Activated CD8-positive, alpha-beta T cell treated with anti-CD3 and anti-CD28 coated beads for 36 hours (primary cell): ENCODE measurements around the gene PALM. TPM values are rescaled to one million over a fixed set of nuclear protein-coding genes. Genes with fewer than 3 reads are reported as not detected.

Experiments
- ATAC-seq: fragments of 200-7000 bp; cut with Tn5 transposase; one replicate; pipeline ENCODE4 v1.10.0; 2021; ENCODE audit warnings: mild to moderate bottlenecking, moderate library complexity
- CTCF ChIA-PET: fragments of 350-600 bp; sonication (Branson Sonifier 250); formaldehyde crosslinking; loops from one replicate; lab custom pipeline; 2021; ENCODE audit warnings: antibody characterized with exemption; lab: Charles Lee
- POLR2A ChIA-PET: fragments of 350-600 bp; sonication (Branson Sonifier 250); formaldehyde crosslinking; loops from one replicate; lab custom pipeline; 2021; ENCODE audit warnings: antibody characterized with exemption; lab: Charles Lee
- DNase-seq: peaks from one replicate; pipeline ENCODE4 v3.0.0-alpha.2; 2020
- H3K27ac Mint-ChIP-seq: one replicate; pipeline ENCODE4 v1.8.0; 2021; ENCODE audit warnings: mild to moderate bottlenecking, mixed read lengths
- H3K27me3 Mint-ChIP-seq: one replicate; pipeline ENCODE4 v1.8.0; 2021; ENCODE audit warnings: mixed read lengths
- H3K36me3 Mint-ChIP-seq: one replicate; pipeline ENCODE4 v1.8.0; 2021; ENCODE audit warnings: low read depth, mixed read lengths
- H3K4me1 Mint-ChIP-seq: one replicate; pipeline ENCODE4 v1.8.0; 2021; ENCODE audit warnings: low read depth, mixed read lengths
- H3K4me3 Mint-ChIP-seq: one replicate; pipeline ENCODE4 v1.8.0; 2021; ENCODE audit warnings: mild to moderate bottlenecking, moderate library complexity, mixed read lengths
- H3K9me3 Mint-ChIP-seq: one replicate; pipeline ENCODE4 v1.8.0; 2021; ENCODE audit warnings: mixed read lengths
- intact Hi-C: fragments of 100-400 bp; cut with micrococcal nuclease; formaldehyde crosslinking; loops from one replicate; pipeline ENCODE4 v1.10.0; 2022
- total RNA-seq, 2 experiments: library from RNA; stranded (reverse); gene quantifications; one replicate each; pipeline ENCODE4 v1.2.3, GENCODE V29; 2021
- TF ChIP-seq, protein P1 (sequence below): fragments of 200-600 bp; IDR thresholded peaks from one replicate; pipeline ENCODE4 v1.8.0; 2022; ENCODE audit warnings: antibody characterized with exemption, mild to moderate bottlenecking

Gene PALM
- total RNA-seq, 2 experiments from 2014 or later, result 0.22 to 0.36 TPM

DNA sequence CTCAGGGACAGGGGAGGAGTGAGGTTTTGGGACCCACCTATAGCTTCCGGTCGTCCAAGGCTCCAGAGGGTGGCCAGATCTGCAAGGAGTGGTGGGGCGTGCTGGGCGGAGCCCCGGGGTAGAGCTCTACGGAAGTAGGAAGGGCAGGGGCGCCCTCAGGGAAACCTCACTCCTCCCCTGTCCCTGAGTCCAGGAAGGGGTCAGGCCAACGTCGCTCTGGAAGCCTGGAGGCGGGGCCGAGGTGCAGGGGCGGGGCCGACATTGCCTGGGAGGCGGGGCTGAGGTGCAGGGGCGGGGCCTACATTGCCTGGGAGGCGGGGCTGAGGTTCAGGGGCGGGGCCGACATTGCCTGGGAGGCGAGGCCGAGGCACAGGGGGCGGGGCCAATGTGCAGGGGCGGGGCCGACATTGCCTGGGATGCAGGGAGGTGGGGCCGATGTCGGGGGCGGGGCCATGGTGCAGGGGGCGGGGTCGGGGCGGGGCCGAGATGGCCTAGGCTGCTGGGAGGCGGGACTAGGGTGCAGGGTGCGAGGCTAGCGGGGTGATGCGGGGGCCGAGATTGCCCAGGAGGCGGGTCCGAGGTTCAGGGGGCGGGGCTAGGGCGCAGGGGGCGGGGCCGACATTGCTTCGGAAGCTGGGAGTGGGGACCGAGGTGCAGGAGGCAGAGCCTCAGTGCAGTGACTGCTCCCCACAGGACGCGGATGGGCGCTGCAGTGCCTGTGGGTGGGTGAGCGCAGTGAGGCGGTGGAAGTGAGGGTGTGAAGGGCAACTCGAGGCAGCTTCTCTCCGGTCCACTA is 4.9 kb upstream of the PALM start:
- peaks cover 25% of the 10 kb centered on the region for H3K27me3 Mint-ChIP-seq

DNA sequence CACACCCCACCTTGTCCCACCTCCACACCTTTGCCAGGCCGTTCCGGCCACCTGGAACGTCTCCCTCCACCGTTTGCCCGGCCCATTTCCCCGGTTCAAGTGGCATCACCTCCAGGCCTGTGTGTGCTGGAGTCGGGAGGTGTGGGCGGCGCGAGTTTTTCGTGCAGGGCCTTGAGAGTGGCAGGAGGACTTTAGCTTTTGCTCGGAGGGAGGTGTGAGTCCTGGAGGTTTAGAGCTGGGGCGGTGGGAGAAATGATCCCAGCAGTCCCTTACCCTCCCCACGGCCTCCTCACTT is 4.3 kb upstream of the PALM start:
- TF ChIP-seq, protein P1, sequence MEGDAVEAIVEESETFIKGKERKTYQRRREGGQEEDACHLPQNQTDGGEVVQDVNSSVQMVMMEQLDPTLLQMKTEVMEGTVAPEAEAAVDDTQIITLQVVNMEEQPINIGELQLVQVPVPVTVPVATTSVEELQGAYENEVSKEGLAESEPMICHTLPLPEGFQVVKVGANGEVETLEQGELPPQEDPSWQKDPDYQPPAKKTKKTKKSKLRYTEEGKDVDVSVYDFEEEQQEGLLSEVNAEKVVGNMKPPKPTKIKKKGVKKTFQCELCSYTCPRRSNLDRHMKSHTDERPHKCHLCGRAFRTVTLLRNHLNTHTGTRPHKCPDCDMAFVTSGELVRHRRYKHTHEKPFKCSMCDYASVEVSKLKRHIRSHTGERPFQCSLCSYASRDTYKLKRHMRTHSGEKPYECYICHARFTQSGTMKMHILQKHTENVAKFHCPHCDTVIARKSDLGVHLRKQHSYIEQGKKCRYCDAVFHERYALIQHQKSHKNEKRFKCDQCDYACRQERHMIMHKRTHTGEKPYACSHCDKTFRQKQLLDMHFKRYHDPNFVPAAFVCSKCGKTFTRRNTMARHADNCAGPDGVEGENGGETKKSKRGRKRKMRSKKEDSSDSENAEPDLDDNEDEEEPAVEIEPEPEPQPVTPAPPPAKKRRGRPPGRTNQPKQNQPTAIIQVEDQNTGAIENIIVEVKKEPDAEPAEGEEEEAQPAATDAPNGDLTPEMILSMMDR, result no peak
- ATAC-seq (no peak), DNase-seq (no peak)
- ChIA-PET POLR2A (no interaction called here), CTCF (interaction anchor here (0.9 to 1.1 kb wide), 2 partner anchors 30 to 36 kb away, joined by 3 to 4 read pairs; no protein-coding TSS in a partner anchor)
- intact Hi-C loops, result no loop called here
- H3K27ac Mint-ChIP-seq, result no peak overlapping the region
- H3K4me1 Mint-ChIP-seq, result peaks cover 4% of the 10 kb centered on the region
- peaks cover 25% of the 10 kb centered on the region for H3K27me3 Mint-ChIP-seq
- H3K9me3 Mint-ChIP-seq, result no peaks in the 10 kb centered on the region
- H3K4me3 Mint-ChIP-seq, result no peak overlapping the region
- H3K36me3 Mint-ChIP-seq, result no peaks in the 10 kb centered on the region

More for the DNA sequence above, 4.9 kb upstream of the PALM start:
- ChIA-PET CTCF (interaction anchor here (0.7 to 1.1 kb wide), 2 partner anchors 30 kb away, joined by 3 to 4 read pairs; no protein-coding TSS in a partner anchor), POLR2A (no interaction called here)
- ATAC-seq, result peak; percentile 80
- Mint-ChIP-seq H3K9me3 (no peaks in the 10 kb centered on the region), H3K27ac (no peak overlapping the region), H3K36me3 (no peaks in the 10 kb centered on the region), H3K4me3 (no peak overlapping the region), H3K4me1 (peaks cover 4% of the 10 kb centered on the region)
- DNase-seq, result peak; percentile 82
- intact Hi-C loops, result no loop called here
- TF ChIP-seq, protein P1, result no peak

DNA sequence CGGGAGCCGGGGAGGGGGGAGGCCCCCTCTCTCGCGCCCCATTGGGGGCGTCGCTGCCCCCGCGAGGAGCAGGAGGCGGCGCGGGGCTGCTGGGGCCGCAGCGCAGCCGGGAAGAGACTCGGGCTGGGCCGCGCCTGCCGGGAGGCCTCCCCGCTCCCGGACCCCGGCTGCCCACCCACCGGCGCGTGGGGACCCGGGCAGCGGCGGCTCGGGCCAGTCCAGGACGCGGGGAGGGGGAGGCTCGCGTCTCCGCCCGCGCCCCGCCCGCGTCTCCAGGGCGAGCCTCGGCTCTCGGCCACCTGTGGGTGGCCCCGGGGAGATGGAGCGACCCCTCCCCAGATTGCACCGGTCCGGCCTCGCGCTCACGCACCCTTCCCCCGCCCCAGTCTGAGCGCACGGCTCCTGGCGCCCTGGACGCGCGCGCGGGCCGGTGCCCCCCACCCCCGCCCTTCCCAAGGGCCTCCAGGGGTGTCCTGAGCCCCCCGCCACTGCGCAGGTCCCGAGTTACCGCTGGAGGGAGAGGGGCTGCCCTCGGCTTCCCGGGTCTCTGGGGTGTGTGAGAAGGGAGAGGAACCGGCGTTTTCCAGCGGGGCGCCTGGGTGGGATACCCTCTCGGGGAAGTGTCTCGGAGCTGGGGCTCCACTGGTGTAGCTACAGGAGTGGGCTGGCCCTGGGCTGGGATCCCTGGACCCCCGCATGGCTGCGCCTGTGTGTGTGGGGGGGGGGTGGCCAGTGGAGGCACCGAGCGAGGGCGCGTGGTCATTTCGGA is 645 bp downstream of the PALM start:
- Mint-ChIP-seq H3K9me3 (no peaks in the 10 kb centered on the region), H3K4me1 (no peaks in the 10 kb centered on the region), H3K36me3 (no peaks in the 10 kb centered on the region), H3K4me3 (no peak overlapping the region), H3K27ac (no peak overlapping the region), H3K27me3 (peaks cover 22% of the 10 kb centered on the region)
- intact Hi-C loops, result no loop called here
- DNase-seq (no peak), ATAC-seq (no peak)
- ChIA-PET POLR2A (interaction anchor here (1.4 kb wide), 1 partner anchor 30 kb away, joined by 3 read pairs; no protein-coding TSS in a partner anchor), CTCF (no interaction called here)
- TF ChIP-seq, protein P1, result no peak

DNA sequence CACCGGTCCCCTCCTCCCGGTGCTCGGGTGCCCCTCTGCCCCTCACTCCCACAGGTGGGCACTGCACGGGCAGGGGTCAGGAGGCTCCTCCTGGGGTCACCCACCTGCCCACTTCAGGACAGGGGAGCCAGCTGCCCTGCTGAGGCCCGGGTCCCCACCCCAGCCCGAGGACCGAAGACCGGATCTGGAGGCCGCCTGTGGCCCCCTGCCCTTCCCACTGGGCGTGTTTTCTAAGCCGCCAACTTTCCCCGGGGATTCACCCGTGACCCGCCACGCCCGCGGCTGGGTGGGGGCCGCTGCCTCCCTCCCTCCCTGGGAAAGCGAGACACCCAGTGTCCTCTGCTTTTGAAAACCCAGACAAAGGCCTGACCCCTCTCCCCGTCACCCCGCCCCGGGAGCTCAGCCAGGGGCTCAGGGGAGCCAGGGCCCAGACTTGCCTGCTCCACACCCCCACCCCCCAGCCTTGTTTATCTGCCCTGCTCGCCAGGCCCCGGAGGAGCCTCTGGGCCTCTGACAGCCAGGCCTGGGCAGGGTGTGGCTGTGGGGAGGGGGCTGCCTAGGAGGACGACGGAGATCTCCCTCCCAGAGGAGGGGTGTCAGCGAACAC is 1.3 kb downstream of the PALM start:
- POLR2A ChIA-PET, result interaction anchor here (1.4 kb wide), 2 partner anchors 31 to 34 kb away, joined by 3 read pairs; partner anchors contain the start of gene FSTL3
- ATAC-seq (no peak), DNase-seq (no peak)
- TF ChIP-seq, protein P1, result no peak
- Mint-ChIP-seq H3K4me3 (no peak overlapping the region), H3K4me1 (no peaks in the 10 kb centered on the region), H3K27ac (no peak overlapping the region), H3K36me3 (no peaks in the 10 kb centered on the region), H3K9me3 (no peaks in the 10 kb centered on the region), H3K27me3 (peaks cover 22% of the 10 kb centered on the region)
- CTCF ChIA-PET, result no interaction called here
- intact Hi-C loops, result no loop called here
